Neural cell (in vitro differentiated cells): ENCODE measurements around the gene PCDH9.

Experiments used
- EP300 ChIP-seq: fragments of 450-650 bp; conservative IDR thresholded peaks from 2 replicates; pipeline ENCODE4 v1.6.1; 2014; ENCODE audit warnings: antibody characterized with exemption, mild to moderate bottlenecking, moderate library complexity; ENCODE audit not compliant: poor library complexity, severe bottlenecking
- EZH2 ChIP-seq: fragments of 200-600, 300-800 bp; shearing (Covaris generic), sonication (generic); IDR thresholded peaks from 2 replicates; pipeline ENCODE4 v1.6.1; 2014; ENCODE audit warnings: antibody characterized with exemption, low read length, borderline replicate concordance, mild to moderate bottlenecking; ENCODE audit not compliant: insufficient read depth, poor library complexity, severe bottlenecking
- MXI1 ChIP-seq: fragments of 450-650 bp; conservative IDR thresholded peaks from 2 replicates; pipeline ENCODE4 v1.6.1; 2014; ENCODE audit warnings: antibody characterized with exemption, mild to moderate bottlenecking; ENCODE audit not compliant: poor library complexity, severe bottlenecking
- POLR2AphosphoS5 ChIP-seq: IDR thresholded peaks from 2 replicates; pipeline ENCODE4 v1.6.1; 2012
- SMC3 ChIP-seq: fragments of 450-650 bp; conservative IDR thresholded peaks from 2 replicates; pipeline ENCODE4 v1.6.1; 2014; ENCODE audit warnings: antibody characterized with exemption, mild to moderate bottlenecking, moderate library complexity; ENCODE audit not compliant: poor library complexity
- TAF1 ChIP-seq: IDR thresholded peaks from 2 replicates; pipeline ENCODE4 v1.6.1; 2012; ENCODE audit warnings: low read depth
- TF ChIP-seq, protein P1 (sequence below): fragments of 450-650 bp; IDR thresholded peaks from 2 replicates; pipeline ENCODE4 v1.5.1; 2014; ENCODE audit warnings: antibody characterized with exemption, mild to moderate bottlenecking, moderate library complexity; ENCODE audit not compliant: poor library complexity, severe bottlenecking
- TF ChIP-seq, protein P2 (sequence below): IDR thresholded peaks from 2 replicates; pipeline ENCODE4 v1.6.1; 2012; ENCODE audit warnings: borderline replicate concordance

- TF ChIP-seq, protein P1, sequence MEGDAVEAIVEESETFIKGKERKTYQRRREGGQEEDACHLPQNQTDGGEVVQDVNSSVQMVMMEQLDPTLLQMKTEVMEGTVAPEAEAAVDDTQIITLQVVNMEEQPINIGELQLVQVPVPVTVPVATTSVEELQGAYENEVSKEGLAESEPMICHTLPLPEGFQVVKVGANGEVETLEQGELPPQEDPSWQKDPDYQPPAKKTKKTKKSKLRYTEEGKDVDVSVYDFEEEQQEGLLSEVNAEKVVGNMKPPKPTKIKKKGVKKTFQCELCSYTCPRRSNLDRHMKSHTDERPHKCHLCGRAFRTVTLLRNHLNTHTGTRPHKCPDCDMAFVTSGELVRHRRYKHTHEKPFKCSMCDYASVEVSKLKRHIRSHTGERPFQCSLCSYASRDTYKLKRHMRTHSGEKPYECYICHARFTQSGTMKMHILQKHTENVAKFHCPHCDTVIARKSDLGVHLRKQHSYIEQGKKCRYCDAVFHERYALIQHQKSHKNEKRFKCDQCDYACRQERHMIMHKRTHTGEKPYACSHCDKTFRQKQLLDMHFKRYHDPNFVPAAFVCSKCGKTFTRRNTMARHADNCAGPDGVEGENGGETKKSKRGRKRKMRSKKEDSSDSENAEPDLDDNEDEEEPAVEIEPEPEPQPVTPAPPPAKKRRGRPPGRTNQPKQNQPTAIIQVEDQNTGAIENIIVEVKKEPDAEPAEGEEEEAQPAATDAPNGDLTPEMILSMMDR: no peak
- peak; percentile 43 for TF ChIP-seq POLR2AphosphoS5
- TF ChIP-seq EZH2: no peak
- TF ChIP-seq, protein P2, sequence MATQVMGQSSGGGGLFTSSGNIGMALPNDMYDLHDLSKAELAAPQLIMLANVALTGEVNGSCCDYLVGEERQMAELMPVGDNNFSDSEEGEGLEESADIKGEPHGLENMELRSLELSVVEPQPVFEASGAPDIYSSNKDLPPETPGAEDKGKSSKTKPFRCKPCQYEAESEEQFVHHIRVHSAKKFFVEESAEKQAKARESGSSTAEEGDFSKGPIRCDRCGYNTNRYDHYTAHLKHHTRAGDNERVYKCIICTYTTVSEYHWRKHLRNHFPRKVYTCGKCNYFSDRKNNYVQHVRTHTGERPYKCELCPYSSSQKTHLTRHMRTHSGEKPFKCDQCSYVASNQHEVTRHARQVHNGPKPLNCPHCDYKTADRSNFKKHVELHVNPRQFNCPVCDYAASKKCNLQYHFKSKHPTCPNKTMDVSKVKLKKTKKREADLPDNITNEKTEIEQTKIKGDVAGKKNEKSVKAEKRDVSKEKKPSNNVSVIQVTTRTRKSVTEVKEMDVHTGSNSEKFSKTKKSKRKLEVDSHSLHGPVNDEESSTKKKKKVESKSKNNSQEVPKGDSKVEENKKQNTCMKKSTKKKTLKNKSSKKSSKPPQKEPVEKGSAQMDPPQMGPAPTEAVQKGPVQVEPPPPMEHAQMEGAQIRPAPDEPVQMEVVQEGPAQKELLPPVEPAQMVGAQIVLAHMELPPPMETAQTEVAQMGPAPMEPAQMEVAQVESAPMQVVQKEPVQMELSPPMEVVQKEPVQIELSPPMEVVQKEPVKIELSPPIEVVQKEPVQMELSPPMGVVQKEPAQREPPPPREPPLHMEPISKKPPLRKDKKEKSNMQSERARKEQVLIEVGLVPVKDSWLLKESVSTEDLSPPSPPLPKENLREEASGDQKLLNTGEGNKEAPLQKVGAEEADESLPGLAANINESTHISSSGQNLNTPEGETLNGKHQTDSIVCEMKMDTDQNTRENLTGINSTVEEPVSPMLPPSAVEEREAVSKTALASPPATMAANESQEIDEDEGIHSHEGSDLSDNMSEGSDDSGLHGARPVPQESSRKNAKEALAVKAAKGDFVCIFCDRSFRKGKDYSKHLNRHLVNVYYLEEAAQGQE: no peak
- TF ChIP-seq EP300: peak; percentile 95
- no peak for TF ChIP-seq MXI1
- no peak for TF ChIP-seq SMC3
- no peak for TF ChIP-seq TAF1
Observed at GRCh38 chr13:67128136-67128535, 102.0 kb downstream of the PCDH9 start.
